ENCODE measurements around the gene ANKFY1. TPM values are rescaled to one million over a fixed set of nuclear protein-coding genes. Genes with fewer than 3 reads are reported as not detected.

The ANKFY1 gene
- polyA plus RNA-seq, 3 donors = 45.4 to 56.2 (median 52.5) TPM

- no peak for DNase-seq
Observed at GRCh38 chr17:4179071-4179470, 84.7 kb downstream of the ANKFY1 start.

GRCh38 chr17:4178651-4179050 lies 85.1 kb downstream of the ANKFY1 start:
- no peak for DNase-seq

- no peak for DNase-seq
Observed at GRCh38 chr17:4177806-4178205, 86.0 kb downstream of the ANKFY1 start.

- DNase-seq = no peak
Observed at GRCh38 chr17:4176808-4177472, 86.8 kb downstream of the ANKFY1 start.

- DNase-seq = peak; percentile 73
Observed at GRCh38 chr17:4175921-4176807, 87.6 kb downstream of the ANKFY1 start.

- DNase-seq = no peak
Observed at GRCh38 chr17:4174556-4174955, 89.2 kb downstream of the ANKFY1 start.

GRCh38 chr17:4173781-4174180 lies 90.0 kb downstream of the ANKFY1 start:
- no peak for DNase-seq

GRCh38 chr17:4172356-4172755 lies 91.4 kb downstream of the ANKFY1 start:
- DNase-seq = no peak

GRCh38 chr17:4170639-4171280 lies 93.0 kb downstream of the ANKFY1 start:
- DNase-seq = no peak

- DNase-seq = no peak
Observed at GRCh38 chr17:4167786-4168185, 96.0 kb downstream of the ANKFY1 start.

- no peak for DNase-seq
Observed at GRCh38 chr17:4166419-4166818, 97.4 kb downstream of the ANKFY1 start.

GRCh38 chr17:4165301-4166010 lies 98.3 kb downstream of the ANKFY1 start:
- no peak for DNase-seq

GRCh38 chr17:4163951-4164350 lies 99.8 kb downstream of the ANKFY1 start:
- DNase-seq = no peak

- DNase-seq = peak; percentile 67
Observed at GRCh38 chr17:4162775-4163466, 100.9 kb downstream of the ANKFY1 start.

- DNase-seq = no peak
Observed at GRCh38 chr17:4162321-4162720, 101.5 kb downstream of the ANKFY1 start.

- no peak for DNase-seq
Observed at GRCh38 chr17:4161967-4162305, 101.8 kb downstream of the ANKFY1 start.

GRCh38 chr17:4161192-4161966 lies 102.4 kb downstream of the ANKFY1 start:
- no peak for DNase-seq

GRCh38 chr17:4160294-4160859 lies 103.4 kb downstream of the ANKFY1 start:
- DNase-seq = no peak

- no peak for DNase-seq
Observed at GRCh38 chr17:4159761-4160160, 104.0 kb downstream of the ANKFY1 start.

- DNase-seq = no peak
Observed at GRCh38 chr17:4157618-4158333, 106.0 kb downstream of the ANKFY1 start.

Data from renal pelvis (tissue), 4 donors.